CD4-positive, alpha-beta T cell treated with Interleukin-12 subunit alpha and Interleukin-12 subunit beta, for 1 hour (primary cell): ENCODE results near the gene RENBP.

Source experiments
- DNase-seq: peaks from one replicate; pipeline ENCODE4 v3.0.0-alpha.2; 2020

RENBP gene

DNA sequence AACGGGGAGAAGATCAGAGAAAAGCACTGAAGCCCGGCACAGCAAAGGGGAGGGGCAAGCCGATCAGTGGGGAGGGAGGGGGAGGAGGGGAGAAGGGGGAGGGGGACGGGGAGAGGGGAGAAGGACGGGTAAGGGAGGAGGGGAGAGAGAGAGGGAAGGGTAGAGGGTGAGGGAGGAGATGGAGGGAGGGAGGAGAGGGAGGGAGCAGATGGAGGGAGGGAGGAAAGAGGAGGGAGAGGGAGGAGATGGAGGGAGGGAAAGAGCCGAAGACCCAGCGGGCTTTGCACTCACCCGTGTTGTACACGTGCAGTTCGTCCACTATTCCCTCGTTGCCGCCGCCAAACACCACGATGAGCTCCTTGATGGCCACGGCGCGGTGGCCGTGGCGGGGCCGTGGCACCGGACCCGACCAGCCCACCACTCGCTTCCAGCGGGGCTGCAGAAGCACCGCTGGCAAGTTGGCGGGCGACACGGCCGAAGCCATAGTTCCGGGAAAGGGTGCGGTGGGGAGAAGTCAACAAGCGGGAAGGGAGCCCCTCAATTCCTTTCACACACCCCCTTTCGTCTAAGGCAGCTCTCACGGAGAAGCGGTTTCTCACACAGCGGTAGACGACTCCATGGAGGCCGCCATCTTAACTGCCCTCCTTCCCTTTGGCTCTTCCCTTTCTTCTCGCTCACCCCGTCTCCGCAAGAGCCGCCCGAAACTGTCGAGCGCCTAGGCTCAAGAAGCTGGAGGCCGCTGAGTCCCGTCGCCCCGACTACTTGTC lies 26.1 kb upstream of the RENBP start:
- DNase-seq: peak; percentile 45

GRCh38 chrX:153969904-153970356 lies 25.5 kb upstream of the RENBP start:
- DNase-seq: no peak

DNA sequence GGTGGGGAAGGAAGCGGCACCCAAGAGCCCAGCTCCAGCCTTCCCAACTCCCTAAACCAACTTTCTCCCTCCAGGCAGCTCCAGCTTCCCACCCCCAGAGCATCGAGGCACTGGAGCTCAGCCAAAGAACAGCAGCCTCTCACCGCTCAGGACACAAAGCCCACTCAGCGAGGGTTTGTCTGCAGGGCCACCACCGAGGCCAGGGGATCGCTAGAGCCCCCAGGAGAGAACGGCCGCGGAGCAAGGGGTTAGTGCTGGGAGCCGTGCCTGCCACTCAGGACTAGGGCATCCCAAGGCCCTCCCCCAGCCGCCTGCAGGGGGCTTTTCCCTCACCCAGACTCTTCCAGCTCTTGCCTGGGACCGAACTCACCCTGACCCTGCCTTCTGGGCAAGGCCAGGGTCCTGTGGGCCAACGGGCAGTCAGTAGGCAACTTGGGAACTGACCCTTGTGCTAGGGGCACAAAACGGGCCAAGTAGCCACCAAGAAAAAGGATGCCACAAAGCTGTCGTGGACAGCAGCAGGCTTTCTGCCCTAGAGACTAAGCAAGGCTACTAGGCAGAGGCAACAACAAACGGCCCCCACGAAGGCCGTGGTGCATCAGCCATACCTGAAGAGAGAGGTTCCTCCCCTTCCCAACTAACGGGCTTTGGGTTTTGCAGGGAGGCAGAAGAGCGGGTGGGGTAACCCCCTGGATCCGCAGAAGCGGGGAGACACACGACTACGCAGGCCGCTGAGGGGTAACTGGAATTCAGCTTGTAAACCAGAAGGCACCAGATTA lies 24.9 kb upstream of the RENBP start:
- DNase-seq: no peak

- DNase-seq: peak; percentile 41
Observed at GRCh38 chrX:153968754-153969124, 24.3 kb upstream of the RENBP start.

DNA sequence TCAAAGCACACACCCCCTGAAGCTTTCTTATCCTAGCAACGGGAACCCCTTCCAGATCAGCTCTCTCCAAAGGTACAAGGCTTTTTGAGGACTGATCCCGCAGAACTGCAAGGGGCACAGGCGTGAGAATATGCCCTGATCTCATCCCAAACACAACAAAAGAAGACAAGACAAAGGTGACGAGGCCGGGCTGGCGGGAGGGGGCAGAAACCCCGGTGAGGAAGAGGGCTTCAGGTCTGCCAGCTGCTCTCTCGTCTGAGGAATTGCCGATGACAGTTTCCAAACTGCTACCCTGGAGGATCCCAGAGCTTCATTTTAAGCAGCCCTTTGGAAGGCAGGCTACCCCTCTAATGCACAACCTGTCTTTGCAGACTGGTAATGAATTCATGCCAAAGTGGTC lies 23.8 kb upstream of the RENBP start:
- no peak for DNase-seq

DNA sequence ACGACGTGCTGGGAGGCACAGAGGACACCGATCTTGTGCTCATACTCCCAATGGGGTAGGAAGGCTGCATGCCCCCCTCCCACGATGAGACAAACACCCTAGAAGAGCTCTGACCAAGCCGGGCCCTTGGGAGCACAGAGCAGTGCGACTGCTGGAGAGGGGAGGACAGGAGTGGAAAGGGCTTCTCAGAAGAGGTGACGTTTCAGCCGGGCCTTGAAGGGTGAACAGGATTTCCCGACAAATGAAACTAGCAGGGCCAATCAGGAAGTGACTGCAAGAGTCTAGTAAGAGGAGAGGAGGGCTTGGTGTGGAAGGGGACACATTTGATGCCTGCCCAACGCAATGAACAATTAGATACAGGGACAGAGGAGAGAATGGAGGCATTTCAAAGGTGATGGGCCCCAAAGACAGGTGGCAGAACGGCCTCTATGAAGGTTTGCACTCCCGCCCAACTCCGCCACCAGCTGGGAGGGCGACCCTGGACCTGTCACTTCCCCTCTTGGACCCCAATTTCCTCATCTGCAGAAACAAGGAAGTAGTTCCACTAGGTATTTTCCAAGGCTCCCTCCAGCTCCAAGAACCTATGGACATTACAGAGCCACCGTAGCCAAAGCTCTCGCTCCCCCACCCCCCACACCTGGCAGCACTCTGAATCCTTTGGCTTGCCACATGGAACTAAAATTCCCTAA lies 23.2 kb upstream of the RENBP start:
- DNase-seq: peak; percentile 53

GRCh38 chrX:153966841-153967535 lies 22.5 kb upstream of the RENBP start:
- DNase-seq: no peak

GRCh38 chrX:153966283-153966688 lies 21.8 kb upstream of the RENBP start:
- DNase-seq: no peak

DNA sequence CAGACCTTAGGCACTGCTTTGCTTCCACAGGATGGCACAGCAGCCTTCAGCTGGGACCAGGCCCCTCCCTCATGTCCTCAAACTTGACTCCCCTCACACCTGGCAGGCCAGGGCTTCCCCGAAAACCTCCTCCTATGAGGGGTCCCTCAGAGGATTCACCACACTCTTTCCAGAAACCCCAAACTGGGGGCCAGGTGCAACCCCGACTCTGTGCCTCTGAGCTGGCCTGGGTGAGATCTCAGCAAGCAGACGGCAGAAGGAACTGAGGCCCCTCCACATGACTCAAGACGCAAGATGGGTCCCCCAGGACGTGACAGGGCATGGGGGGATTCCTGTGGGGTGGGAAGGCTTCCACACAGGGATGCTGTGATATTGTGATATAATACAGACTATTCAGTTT lies 21.0 kb upstream of the RENBP start:
- no peak for DNase-seq

- no peak for DNase-seq
Observed at GRCh38 chrX:153964105-153964504, 19.7 kb upstream of the RENBP start.

DNA sequence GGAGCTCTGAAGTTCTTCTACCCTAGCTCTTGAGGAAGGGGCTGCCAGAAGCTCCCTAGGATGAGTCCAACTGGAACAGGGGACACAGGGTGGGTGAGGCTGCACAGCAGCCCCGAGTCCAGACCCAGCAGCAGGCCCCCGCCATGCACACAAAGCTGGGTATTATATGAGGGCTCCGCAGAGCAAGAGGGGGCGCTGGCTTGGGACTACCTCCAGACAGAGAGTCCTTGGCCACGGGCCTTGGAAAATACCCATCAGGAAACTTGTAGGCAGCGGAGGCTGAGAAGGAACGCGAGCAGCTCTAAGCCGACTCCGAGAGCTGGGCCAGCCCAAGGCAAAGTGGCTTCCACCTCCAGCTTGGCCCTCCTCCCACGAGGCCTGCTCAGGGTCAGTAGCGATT lies 19.1 kb upstream of the RENBP start:
- DNase-seq: no peak

GRCh38 chrX:153961292-153961691 lies 16.8 kb upstream of the RENBP start:
- DNase-seq: no peak

DNA sequence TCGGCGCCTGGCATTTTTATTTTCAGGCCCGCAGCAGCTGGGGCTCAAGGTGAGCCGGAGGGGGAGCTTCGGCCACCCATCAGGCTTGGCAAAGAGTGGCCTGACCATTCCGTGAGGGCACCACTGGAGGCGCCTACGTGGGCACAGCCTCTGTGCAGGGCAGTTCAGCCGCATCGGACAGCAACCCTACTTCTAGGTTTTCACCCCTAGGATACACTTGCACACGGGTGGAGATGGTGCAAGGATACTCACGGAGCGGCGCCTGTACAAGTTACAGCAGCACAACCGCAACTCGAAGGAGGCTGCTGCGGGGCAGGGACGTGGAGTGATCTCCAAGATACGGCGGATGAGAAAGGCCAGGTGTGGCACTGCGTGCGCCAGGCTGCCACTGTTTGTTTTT lies 16.3 kb upstream of the RENBP start:
- DNase-seq: no peak

- no peak for DNase-seq
Observed at GRCh38 chrX:153960077-153960476, 15.6 kb upstream of the RENBP start.

DNA sequence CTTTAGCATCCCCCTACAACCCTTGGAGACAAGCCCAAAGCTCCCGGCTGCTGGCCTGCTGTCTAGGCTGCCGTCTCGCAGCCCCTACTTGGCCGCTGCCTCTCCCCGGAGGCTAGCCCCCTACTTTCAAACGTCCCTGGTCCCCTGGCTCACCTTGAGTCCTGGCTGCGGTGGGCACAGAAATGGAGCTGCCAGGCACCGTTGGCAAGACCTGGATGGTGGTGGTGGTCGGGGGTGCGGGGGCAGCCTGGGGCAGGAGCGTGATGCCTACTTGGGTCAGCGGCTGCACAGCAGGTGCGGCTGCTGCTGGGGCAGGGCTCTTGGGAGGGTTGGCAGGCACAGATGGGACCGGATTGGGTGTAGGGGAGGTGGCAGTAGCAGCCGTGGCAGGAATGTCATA lies 15.2 kb upstream of the RENBP start:
- no peak for DNase-seq

GRCh38 chrX:153958605-153959004 lies 14.2 kb upstream of the RENBP start:
- DNase-seq: no peak

GRCh38 chrX:153957224-153957623 lies 12.8 kb upstream of the RENBP start:
- no peak for DNase-seq

GRCh38 chrX:153956044-153956907 lies 11.8 kb upstream of the RENBP start:
- no peak for DNase-seq

GRCh38 chrX:153955228-153955732 lies 10.8 kb upstream of the RENBP start:
- DNase-seq: no peak

DNA sequence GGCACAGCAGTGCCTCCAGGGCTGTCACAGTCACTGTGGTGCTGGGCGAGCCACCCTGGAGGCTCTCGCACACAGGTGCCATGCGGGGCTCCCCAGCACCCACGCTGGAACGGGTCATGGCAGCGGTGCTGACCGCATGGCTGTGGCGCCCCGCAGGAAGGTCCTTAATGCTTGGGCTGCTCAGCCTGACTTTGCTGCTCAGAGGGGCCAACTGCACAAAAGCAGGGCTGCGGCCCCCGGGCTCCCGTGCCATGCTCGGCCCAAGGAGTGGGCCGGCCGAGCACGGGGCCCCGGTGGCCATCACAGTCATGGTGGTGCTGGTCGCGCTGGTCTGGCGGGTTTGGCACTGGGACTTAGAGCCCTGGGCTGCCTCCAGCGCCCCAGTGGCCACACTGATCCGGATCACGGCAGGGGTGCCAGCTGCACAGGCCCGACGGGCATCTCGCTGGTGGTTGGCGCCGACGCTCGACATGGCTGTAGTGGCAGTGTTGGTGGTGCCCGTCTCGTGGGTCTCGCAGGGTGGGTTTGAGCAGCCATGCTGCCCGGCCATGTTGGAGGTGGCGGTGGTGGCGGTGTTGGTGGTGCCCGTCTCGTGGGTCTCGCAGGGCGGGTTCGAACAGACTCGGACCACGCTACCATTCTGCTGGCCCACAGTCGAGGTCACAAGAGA lies 10.2 kb upstream of the RENBP start:
- no peak for DNase-seq

DNA sequence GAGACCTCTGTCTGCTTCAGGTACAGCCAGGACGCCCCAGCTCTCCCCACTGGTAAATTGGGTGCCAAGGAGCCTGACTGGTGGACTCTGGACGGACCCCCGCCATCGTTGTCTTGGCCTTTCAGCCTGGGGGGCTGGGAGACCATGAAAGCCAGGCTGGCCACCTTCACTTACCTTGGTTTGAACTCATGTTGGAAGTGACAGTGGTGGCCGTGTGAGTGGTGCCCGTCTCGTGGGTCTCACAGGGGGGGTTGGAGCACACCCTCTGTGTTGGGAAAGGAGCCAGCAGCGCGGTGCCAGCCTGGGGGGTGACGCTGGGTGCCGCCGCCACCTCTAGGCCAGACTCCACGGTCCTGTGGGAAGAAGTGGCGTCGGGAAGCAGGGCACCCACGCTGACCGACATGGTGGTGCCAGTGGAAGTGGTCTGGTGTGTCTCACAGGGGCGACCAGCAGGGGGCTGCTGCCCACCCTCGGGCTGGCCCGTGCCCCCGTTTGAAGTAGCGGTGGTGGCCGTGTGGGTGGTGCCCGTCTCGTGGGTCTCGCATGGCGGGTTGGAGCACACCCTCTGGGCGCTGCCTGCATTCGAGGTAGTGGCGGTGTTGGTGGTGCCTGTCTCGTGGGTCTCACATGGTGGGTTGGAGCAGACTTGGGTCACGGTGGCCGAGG lies 9.6 kb upstream of the RENBP start:
- DNase-seq: no peak
